HCT116 (cell line): ENCODE results near the gene ZNF521. TPM values are rescaled to one million over a fixed set of nuclear protein-coding genes. Genes with fewer than 3 reads are reported as not detected.

Experiments used
- ATAC-seq: fragments of 200-7000 bp; cut with Tn5 transposase; 2 replicates; pipeline ENCODE4 v1.9.1; 2020; ENCODE audit warnings: mild to moderate bottlenecking, moderate library complexity
- BruUV-seq: library from RNA; stranded (reverse); fragments of 400-500 nt; replicated peaks from 2 replicates; lab custom pipeline; 2021; lab: Mats Ljungman, UMichigan
- CTCF ChIA-PET: fragments of 300-600 bp; sonication (Branson Sonifier 250); formaldehyde crosslinking; loops from one replicate; lab custom pipeline; 2021; ENCODE audit warnings: antibody characterized with exemption; lab: Charles Lee
- POLR2A ChIA-PET: fragments of 300-600, 350-600 bp; sonication (Branson Sonifier 250); formaldehyde crosslinking; loops from one replicate; lab custom pipeline; 2021; ENCODE audit warnings: antibody characterized with exemption; lab: Charles Lee
- RAD21 ChIA-PET, 2 experiments: fragments of 300-600 bp; sonication (Branson Sonifier 250); formaldehyde crosslinking; loops; one replicate each; lab custom pipeline; 2023; ENCODE audit warnings: low total read pairs in 2 of 2; ENCODE audit not compliant: uncharacterized antibody in 2 of 2, unreplicated experiment in 2 of 2, low non-redundant PET in 1 of 2; lab: Charles Lee
- DNase-seq: peaks from one replicate; pipeline ENCODE4 v3.0.0-alpha.2; 2010; ENCODE audit warnings: low read depth, low spot score
- H2AFZ ChIP-seq: fragments of 200-600 bp; shearing (Covaris generic), sonication (generic); 2 replicates; pipeline ENCODE4 v1.6.1; 2017; ENCODE audit warnings: low read depth, mixed run types, mixed read lengths, antibody characterized with exemption, low read length; ENCODE audit not compliant: poor library complexity, severe bottlenecking
- H3K27ac ChIP-seq: 2 replicates; pipeline ENCODE4 v1.5.1; 2012; ENCODE audit warnings: low read depth, low read length
- H3K27me3 ChIP-seq: fragments of 200-600 bp; sonication (generic); 2 replicates; pipeline ENCODE4 v1.6.1; 2016; ENCODE audit warnings: mixed run types, low read length, mixed read lengths; ENCODE audit not compliant: insufficient read depth
- H3K36me3 ChIP-seq, 2 experiments: fragments of 200-500 bp in 1 of 2; fragments of 200-600 bp in 1 of 2; sonication (Bioruptor generic) in 1 of 2; sonication (generic) in 1 of 2; 2 replicates each; pipeline versions ENCODE4 v1.5.1 to v1.6.1; 2014 to 2016; ENCODE audit warnings: low read length in 2 of 2, inconsistent platforms in 1 of 2, mixed read lengths in 1 of 2, mixed run types in 1 of 2; ENCODE audit not compliant: insufficient read depth in 2 of 2, control insufficient read depth in 1 of 2
- H3K4me1 ChIP-seq, 2 experiments: fragments of 200-600 bp in 1 of 2; sonication (generic) in 1 of 2; 2 replicates each; pipeline versions ENCODE4 v1.5.1 to v1.6.1; 2012 to 2017; ENCODE audit warnings: low read length in 2 of 2, inconsistent platforms in 1 of 2, mild to moderate bottlenecking in 1 of 2, mixed read lengths in 1 of 2, mixed run types in 1 of 2, moderate library complexity in 1 of 2; ENCODE audit not compliant: insufficient read depth in 2 of 2, control insufficient read depth in 1 of 2
- H3K4me2 ChIP-seq: fragments of 200-600 bp; sonication (generic); 2 replicates; pipeline ENCODE4 v1.6.1; 2017; ENCODE audit warnings: mixed run types, low read length, mixed read lengths
- H3K4me3 ChIP-seq, 2 experiments: fragments of 200-600 bp in 1 of 2; sonication (generic) in 1 of 2; replicated peaks in 1 of 2; 2 replicates each; pipeline ENCODE4 v1.5.1; 2011 to 2016; ENCODE audit warnings: low read length in 2 of 2, control low read depth in 1 of 2, low read depth in 1 of 2, mild to moderate bottlenecking in 1 of 2, mixed read lengths in 1 of 2, mixed run types in 1 of 2
- H3K79me2 ChIP-seq: fragments of 200-600 bp; sonication (generic); 2 replicates; pipeline ENCODE4 v1.6.1; 2017; ENCODE audit warnings: mild to moderate bottlenecking, mixed run types, low read length, moderate library complexity, mixed read lengths; ENCODE audit not compliant: insufficient read depth
- H3K9ac ChIP-seq: fragments of 200-600 bp; sonication (generic); 2 replicates; pipeline ENCODE4 v1.6.1; 2016; ENCODE audit warnings: low read length, mixed read lengths
- H3K9me2 ChIP-seq: fragments of 200-600 bp; sonication (generic), shearing (Covaris generic); 2 replicates; pipeline ENCODE4 v1.6.1; 2017; ENCODE audit warnings: mixed run types, mild to moderate bottlenecking, moderate library complexity; ENCODE audit not compliant: insufficient read depth
- H3K9me3 ChIP-seq, 2 experiments: fragments of 200-500 bp in 1 of 2; fragments of 200-600 bp in 1 of 2; sonication (Bioruptor generic) in 1 of 2; sonication (generic) in 1 of 2; 2 replicates each; pipeline ENCODE4 v1.6.1; 2014 to 2017; ENCODE audit warnings: low read length in 2 of 2, mixed read lengths in 2 of 2, inconsistent platforms in 1 of 2, low read depth in 1 of 2, mild to moderate bottlenecking in 1 of 2, mixed run types in 1 of 2, moderate library complexity in 1 of 2; ENCODE audit not compliant: control insufficient read depth in 1 of 2, insufficient read depth in 1 of 2
- H4K20me1 ChIP-seq: fragments of 200-600 bp; sonication (generic), shearing (Covaris generic); 2 replicates; pipeline ENCODE4 v1.6.1; 2017; ENCODE audit warnings: mixed run types, mild to moderate bottlenecking, moderate library complexity; ENCODE audit not compliant: insufficient read depth
- CEBPB ChIP-seq: IDR thresholded peaks from 2 replicates; pipeline ENCODE4 v1.6.1; 2012; ENCODE audit warnings: low read depth
- EZH2 ChIP-seq: fragments of 200-600 bp; sonication (generic); IDR thresholded peaks from 2 replicates; pipeline ENCODE4 v1.6.1; 2017; ENCODE audit warnings: antibody characterized with exemption, mixed run types
- FOSL1 ChIP-seq: IDR thresholded peaks from 2 replicates; pipeline ENCODE4 v1.6.1; 2012; ENCODE audit warnings: low read depth
- JUND ChIP-seq: IDR thresholded peaks from 2 replicates; pipeline ENCODE4 v1.6.1; 2012
- POLR2A ChIP-seq: IDR thresholded peaks from 2 replicates; pipeline ENCODE4 v1.7.0; 2011; ENCODE audit warnings: borderline replicate concordance; ENCODE audit not compliant: insufficient read depth, insufficient read length; ENCODE audit errors: extremely low read depth
- SIN3A ChIP-seq: IDR thresholded peaks from 2 replicates; pipeline ENCODE4 v1.6.1; 2012; ENCODE audit warnings: low read depth
- SP1 ChIP-seq: IDR thresholded peaks from 2 replicates; pipeline ENCODE4 v1.6.1; 2012; ENCODE audit warnings: low read depth
- YY1 ChIP-seq: IDR thresholded peaks from 2 replicates; pipeline ENCODE4 v1.6.1; 2011; ENCODE audit warnings: low read length, low read depth, moderate library complexity, mild to moderate bottlenecking; ENCODE audit not compliant: insufficient replicate concordance; ENCODE audit errors: extremely low read depth
- intact Hi-C: fragments of 100-400 bp; cut with micrococcal nuclease; formaldehyde crosslinking; loops from 2 replicates; pipeline ENCODE4 v1.10.0; 2022
- total RNA-seq: library from RNA; stranded (reverse); gene quantifications from one replicate; pipeline ENCODE4 v1.2.1, GENCODE V29; 2021; ENCODE audit not compliant: unreplicated experiment
- TF ChIP-seq, protein P1 (sequence below), 3 experiments: fragments of 200-600 bp in 1 of 3; sonication (generic) in 1 of 3; IDR thresholded peaks in 2 of 3; conservative IDR thresholded peaks in 1 of 3; 2 replicates each; pipeline ENCODE4 v1.5.1; 2012 to 2017; ENCODE audit warnings: low read depth in 2 of 3, low read length in 2 of 3, antibody characterized with exemption in 1 of 3, borderline replicate concordance in 1 of 3, control low read depth in 1 of 3, mild to moderate bottlenecking in 1 of 3, mixed read lengths in 1 of 3, mixed run types in 1 of 3, moderate library complexity in 1 of 3; ENCODE audit not compliant: insufficient read depth in 1 of 3
- TF ChIP-seq, protein P2 (sequence below): IDR thresholded peaks from 2 replicates; pipeline ENCODE4 v1.6.1; 2012
- TF ChIP-seq, protein P3 (sequence below): IDR thresholded peaks from 2 replicates; pipeline ENCODE4 v1.6.1; 2012
- TF ChIP-seq, protein P4 (sequence below): IDR thresholded peaks from 2 replicates; pipeline ENCODE4 v1.6.1; 2012; ENCODE audit warnings: low read depth
- TF ChIP-seq, protein P5 (sequence below): IDR thresholded peaks from 2 replicates; pipeline ENCODE4 v1.6.1; 2011; ENCODE audit warnings: mild to moderate bottlenecking, low read length, moderate library complexity; ENCODE audit not compliant: insufficient replicate concordance; ENCODE audit errors: extremely low read depth

ZNF521 gene
- total RNA-seq, 1 experiment from 2014 or later: 0.10 TPM

DNA sequence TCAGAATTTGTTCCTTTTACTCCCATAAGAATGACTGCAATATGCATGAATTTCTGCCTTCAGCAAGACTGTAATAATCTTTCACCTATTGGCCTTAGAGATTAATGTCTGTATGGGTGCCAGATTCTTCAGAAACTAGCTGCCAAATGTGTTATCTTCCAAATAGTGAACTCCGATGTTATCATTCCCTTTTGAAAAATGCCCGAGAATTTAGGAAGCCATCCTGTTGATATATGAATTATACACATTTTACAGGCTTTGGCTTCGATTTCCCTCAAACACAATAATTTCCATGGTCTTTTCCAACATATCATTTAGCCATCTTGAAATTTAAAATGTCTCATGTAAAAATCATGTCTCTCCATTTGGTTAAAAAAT, 101.5 kb downstream of the ZNF521 start:
- ChIA-PET CTCF (no interaction called here), RAD21 (no interaction called here), POLR2A (no interaction called here)
- H2AFZ ChIP-seq: no peak overlapping the region
- ATAC-seq (no peak), DNase-seq (no peak)
- 0 out of 2 replicates have a peak, but pooled peaks cover 8% of the 10 kb centered on the region for H3K27me3 ChIP-seq
- no TSS peak for BruUV-seq
- no peaks in the 10 kb centered on the region for H3K9me3 ChIP-seq
- H3K4me2 ChIP-seq: no peak overlapping the region
- no peak overlapping the region for H3K27ac ChIP-seq
- no peaks in the 10 kb centered on the region for H3K36me3 ChIP-seq
- no peaks in the 10 kb centered on the region for H3K9me2 ChIP-seq
- H3K4me1 ChIP-seq: no peaks in the 10 kb centered on the region
- H4K20me1 ChIP-seq: no peaks in the 10 kb centered on the region
- H3K9ac ChIP-seq: no peak overlapping the region
- TF ChIP-seq EZH2 (no peak), SIN3A (no peak), POLR2A (no peak), SP1 (no peak), CEBPB (no peak), FOSL1 (no peak), YY1 (no peak), JUND (no peak)
- TF ChIP-seq, protein P1, sequence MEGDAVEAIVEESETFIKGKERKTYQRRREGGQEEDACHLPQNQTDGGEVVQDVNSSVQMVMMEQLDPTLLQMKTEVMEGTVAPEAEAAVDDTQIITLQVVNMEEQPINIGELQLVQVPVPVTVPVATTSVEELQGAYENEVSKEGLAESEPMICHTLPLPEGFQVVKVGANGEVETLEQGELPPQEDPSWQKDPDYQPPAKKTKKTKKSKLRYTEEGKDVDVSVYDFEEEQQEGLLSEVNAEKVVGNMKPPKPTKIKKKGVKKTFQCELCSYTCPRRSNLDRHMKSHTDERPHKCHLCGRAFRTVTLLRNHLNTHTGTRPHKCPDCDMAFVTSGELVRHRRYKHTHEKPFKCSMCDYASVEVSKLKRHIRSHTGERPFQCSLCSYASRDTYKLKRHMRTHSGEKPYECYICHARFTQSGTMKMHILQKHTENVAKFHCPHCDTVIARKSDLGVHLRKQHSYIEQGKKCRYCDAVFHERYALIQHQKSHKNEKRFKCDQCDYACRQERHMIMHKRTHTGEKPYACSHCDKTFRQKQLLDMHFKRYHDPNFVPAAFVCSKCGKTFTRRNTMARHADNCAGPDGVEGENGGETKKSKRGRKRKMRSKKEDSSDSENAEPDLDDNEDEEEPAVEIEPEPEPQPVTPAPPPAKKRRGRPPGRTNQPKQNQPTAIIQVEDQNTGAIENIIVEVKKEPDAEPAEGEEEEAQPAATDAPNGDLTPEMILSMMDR (IDR thresholded peaks at IDR 0.05 in 2 of 3, conservative IDR thresholded peaks at IDR 0.05 in 1 of 3; ENCODE audit: borderline replicate concordance in 1 of 3, insufficient read depth in 1 of 3, low read depth in 2 of 3, low read length in 2 of 3): no peak
- TF ChIP-seq, protein P2, sequence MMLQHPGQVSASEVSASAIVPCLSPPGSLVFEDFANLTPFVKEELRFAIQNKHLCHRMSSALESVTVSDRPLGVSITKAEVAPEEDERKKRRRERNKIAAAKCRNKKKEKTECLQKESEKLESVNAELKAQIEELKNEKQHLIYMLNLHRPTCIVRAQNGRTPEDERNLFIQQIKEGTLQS: no peak
- TF ChIP-seq, protein P3, sequence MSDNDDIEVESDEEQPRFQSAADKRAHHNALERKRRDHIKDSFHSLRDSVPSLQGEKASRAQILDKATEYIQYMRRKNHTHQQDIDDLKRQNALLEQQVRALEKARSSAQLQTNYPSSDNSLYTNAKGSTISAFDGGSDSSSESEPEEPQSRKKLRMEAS: no peak
- TF ChIP-seq, protein P4, sequence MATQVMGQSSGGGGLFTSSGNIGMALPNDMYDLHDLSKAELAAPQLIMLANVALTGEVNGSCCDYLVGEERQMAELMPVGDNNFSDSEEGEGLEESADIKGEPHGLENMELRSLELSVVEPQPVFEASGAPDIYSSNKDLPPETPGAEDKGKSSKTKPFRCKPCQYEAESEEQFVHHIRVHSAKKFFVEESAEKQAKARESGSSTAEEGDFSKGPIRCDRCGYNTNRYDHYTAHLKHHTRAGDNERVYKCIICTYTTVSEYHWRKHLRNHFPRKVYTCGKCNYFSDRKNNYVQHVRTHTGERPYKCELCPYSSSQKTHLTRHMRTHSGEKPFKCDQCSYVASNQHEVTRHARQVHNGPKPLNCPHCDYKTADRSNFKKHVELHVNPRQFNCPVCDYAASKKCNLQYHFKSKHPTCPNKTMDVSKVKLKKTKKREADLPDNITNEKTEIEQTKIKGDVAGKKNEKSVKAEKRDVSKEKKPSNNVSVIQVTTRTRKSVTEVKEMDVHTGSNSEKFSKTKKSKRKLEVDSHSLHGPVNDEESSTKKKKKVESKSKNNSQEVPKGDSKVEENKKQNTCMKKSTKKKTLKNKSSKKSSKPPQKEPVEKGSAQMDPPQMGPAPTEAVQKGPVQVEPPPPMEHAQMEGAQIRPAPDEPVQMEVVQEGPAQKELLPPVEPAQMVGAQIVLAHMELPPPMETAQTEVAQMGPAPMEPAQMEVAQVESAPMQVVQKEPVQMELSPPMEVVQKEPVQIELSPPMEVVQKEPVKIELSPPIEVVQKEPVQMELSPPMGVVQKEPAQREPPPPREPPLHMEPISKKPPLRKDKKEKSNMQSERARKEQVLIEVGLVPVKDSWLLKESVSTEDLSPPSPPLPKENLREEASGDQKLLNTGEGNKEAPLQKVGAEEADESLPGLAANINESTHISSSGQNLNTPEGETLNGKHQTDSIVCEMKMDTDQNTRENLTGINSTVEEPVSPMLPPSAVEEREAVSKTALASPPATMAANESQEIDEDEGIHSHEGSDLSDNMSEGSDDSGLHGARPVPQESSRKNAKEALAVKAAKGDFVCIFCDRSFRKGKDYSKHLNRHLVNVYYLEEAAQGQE: no peak
- TF ChIP-seq, protein P5, sequence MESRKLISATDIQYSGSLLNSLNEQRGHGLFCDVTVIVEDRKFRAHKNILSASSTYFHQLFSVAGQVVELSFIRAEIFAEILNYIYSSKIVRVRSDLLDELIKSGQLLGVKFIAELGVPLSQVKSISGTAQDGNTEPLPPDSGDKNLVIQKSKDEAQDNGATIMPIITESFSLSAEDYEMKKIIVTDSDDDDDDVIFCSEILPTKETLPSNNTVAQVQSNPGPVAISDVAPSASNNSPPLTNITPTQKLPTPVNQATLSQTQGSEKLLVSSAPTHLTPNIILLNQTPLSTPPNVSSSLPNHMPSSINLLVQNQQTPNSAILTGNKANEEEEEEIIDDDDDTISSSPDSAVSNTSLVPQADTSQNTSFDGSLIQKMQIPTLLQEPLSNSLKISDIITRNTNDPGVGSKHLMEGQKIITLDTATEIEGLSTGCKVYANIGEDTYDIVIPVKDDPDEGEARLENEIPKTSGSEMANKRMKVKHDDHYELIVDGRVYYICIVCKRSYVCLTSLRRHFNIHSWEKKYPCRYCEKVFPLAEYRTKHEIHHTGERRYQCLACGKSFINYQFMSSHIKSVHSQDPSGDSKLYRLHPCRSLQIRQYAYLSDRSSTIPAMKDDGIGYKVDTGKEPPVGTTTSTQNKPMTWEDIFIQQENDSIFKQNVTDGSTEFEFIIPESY: no peak
- intact Hi-C loops: no loop called here
- no peak overlapping the region for H3K4me3 ChIP-seq
- H3K79me2 ChIP-seq: no peaks in the 10 kb centered on the region
